ENCODE measurements around the gene TMEFF2.

- TF ChIP-seq CTCF (IDR thresholded peaks at IDR 0.05) = no peak
- TF ChIP-seq POLR2A (IDR thresholded peaks at IDR 0.05) = no peak
- no peak for TF ChIP-seq EP300 (IDR thresholded peaks at IDR 0.05)
- no peak for TF ChIP-seq POLR2AphosphoS5 (IDR thresholded peaks at IDR 0.05)
Observed at GRCh38 chr2:192206399-192206798, 11.7 kb upstream of the TMEFF2 start.

All from upper lobe of left lung (tissue), 4 donors.